HuH-7 (cell line): Measurements from ENCODE around the gene NECTIN3.

Experiments used
- DNase-seq: peaks from one replicate; pipeline ENCODE4 v3.0.0; 2011; ENCODE audit warnings: low spot score

Gene NECTIN3

DNA sequence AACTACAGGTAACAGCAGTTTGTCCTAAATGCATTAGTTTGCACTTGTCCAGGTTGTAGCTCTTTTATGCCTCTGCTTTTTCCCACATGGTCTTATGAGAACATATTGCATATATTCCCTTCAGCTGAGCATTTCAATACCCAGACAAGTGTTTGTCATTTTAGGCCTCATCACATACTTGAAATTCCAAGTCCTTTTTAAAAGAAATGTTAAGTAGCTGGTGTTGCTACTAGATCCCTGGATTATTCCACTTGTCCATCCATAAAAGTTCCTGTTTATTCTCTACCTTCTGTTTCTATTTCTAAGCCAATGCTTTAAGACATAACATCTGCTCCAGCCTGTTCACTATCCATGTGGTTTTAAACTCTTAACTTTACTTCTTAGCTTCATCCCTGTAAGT is 128.4 kb downstream of the NECTIN3 start:
- DNase-seq = no peak

GRCh38 chr3:111210003-111210711 is 138.5 kb downstream of the NECTIN3 start:
- DNase-seq = no peak

- no peak for DNase-seq
These were observed 139.4 kb downstream of the NECTIN3 start for GRCh38 chr3:111210866-111211564.

- no peak for DNase-seq
These were observed 140.9 kb downstream of the NECTIN3 start for GRCh38 chr3:111212511-111212910.

DNA sequence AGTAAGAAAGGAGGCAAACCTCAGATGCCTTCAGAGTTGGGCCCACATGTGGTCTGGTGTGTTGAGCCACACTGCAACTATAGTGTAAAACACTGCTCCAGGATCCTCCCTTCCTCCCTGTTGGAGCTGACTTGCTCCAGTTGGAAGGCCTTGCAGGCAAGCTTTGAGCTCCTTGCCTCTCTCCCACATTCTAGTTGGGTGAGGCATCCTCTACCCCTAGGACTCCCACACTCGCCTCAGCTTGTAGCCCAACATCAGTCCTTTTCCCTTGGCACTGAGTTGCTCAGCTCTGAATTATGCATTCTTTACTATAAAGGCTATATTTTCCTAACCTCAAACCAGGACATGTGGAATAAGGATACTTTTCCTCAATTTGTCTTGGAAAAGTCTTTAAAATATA is 143.9 kb downstream of the NECTIN3 start:
- no peak for DNase-seq

GRCh38 chr3:111218615-111219014 is 147.0 kb downstream of the NECTIN3 start:
- no peak for DNase-seq

- DNase-seq = no peak
These were observed 155.6 kb downstream of the NECTIN3 start for GRCh38 chr3:111227216-111227615.

- DNase-seq = no peak
These were observed 157.7 kb downstream of the NECTIN3 start for GRCh38 chr3:111229301-111229700.

- no peak for DNase-seq
These were observed 165.5 kb downstream of the NECTIN3 start for GRCh38 chr3:111236836-111237713.

GRCh38 chr3:111237946-111238345 is 166.3 kb downstream of the NECTIN3 start:
- DNase-seq = no peak

- DNase-seq = no peak
These were observed 167.3 kb downstream of the NECTIN3 start for GRCh38 chr3:111238885-111239284.

DNA sequence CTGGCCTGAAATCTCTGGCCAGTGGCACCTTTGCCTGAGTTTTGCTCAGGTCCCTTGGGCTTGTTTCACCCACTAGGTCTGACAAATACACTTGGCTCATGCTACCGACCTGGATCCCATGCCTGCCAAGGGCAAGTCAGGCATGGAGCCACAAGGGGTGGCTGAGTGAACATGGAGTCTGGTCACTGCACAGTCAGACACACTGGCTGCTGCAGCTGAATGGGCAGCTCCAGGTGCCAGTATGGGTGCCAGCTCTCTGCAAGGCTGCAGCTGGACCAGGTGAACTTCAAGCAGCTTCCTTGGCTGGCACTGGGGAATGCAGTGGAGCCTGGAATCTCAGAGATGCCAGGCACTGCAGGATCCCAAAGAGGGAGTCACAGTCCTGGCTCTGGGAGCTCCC is 170.3 kb downstream of the NECTIN3 start:
- DNase-seq = no peak
